ENCODE data around the gene P2RX2. TPM values are rescaled to one million over a fixed set of nuclear protein-coding genes. Genes with fewer than 3 reads are reported as not detected.
A peak's percentile ranks its signal among the peaks of the same experiment; 100 is the strongest.

P2RX2 gene
- total and polyA plus RNA-seq, 2 of the 4 experiments (the other 2 are of a cell fraction): not detected

DNA sequence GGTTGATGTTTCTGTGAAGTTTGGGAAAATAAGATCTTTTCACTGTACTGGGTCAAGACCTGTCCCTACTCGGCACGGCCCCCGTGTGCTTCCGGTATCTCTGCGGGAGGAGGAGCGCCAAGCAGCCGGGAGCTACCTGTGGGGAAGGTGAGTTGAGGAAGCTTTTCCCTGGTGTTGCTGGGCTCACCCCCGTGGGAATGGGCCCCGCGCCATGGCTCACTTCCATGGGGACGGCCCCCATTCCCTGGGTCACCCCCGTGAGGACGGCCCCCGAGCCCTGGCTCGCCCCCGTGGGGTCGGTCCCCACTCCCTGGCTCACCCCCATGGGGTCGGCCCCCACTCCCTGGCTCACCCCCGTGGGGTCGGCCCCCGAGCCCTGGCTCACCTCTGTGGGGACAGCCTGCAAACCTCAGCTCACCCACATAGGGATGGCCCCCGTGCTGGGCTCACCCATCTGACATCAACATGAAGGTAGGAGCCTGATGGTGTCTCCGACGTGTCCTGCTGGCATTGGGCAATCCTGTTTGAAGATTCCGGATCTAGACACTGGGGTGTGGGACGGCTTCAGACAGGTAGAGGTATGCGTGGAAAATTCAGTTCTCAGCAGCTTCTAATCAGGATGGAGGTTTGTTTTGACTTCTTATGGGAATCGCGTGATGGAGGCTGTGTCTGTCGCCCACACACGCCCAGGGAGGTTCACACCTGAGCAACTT, 17.2 kb upstream of the P2RX2 start:
- H3K4me3 ChIP-seq (ENCODE audit: insufficient read depth, low read depth, low read length): no peak overlapping the region
- H3K4me2 ChIP-seq (ENCODE audit: low read depth, low read length): no peak overlapping the region
- peaks cover 10% of the 10 kb centered on the region; the same call in 1 of the 2 replicates for H3K4me1 ChIP-seq (ENCODE audit: control insufficient read depth, insufficient read depth, low read length)
- WGBS, 2 experiments (ENCODE audit: extremely low coverage in 2 of 2, insufficient read length in 1 of 2): 95% methylated on average over 7 of the region's 31 CpGs; no CpG with 5 or more reads in 1 of the 2 experiments
- 0 out of 2 replicates have a peak overlapping the region, but pooled peaks have one; percentile 15 for H2BK120ac ChIP-seq (ENCODE audit: low read depth, low read length)
- no TSS peak for BruUV-seq (replicated peaks)
- no peak overlapping the region for H2BK15ac ChIP-seq (ENCODE audit: low read depth, low read length)
- H3K23ac ChIP-seq (ENCODE audit: low read depth, low read length): no peak overlapping the region
- H3K27me3 ChIP-seq (ENCODE audit: control insufficient read depth, insufficient read depth, low read length): peaks cover 23% of the 10 kb centered on the region; the same call in 1 of the 2 replicates
- H3K9me3 ChIP-seq (ENCODE audit: control insufficient read depth, insufficient read depth, low read length): no peaks in the 10 kb centered on the region
- POLR2A ChIA-PET (ENCODE audit: unreplicated experiment): no interaction called here
- no peaks in the 10 kb centered on the region for H3K79me1 ChIP-seq (ENCODE audit: low read depth in 1 of 2, low read length in 2 of 2)
- DNase-seq (no peak), ATAC-seq (ENCODE audit: low read depth) (no peak)
- no peaks in the 10 kb centered on the region for H3K36me3 ChIP-seq (ENCODE audit: control insufficient read depth, insufficient read depth, low read length)
- intact Hi-C loops (cut with micrococcal nuclease) (no loop called here), dilution Hi-C loops (cut with HindIII; ENCODE audit: low sequenced_read_pairs, unreplicated experiment) (no loop called here), in situ Hi-C loops (cut with MboI; ENCODE audit: low sequenced_read_pairs) (no loop called here)
- no peak overlapping the region for H2BK5ac ChIP-seq (ENCODE audit: low read depth, low read length, poor library complexity, severe bottlenecking)
- no peak overlapping the region for H3K18ac ChIP-seq (ENCODE audit: low read depth, low read length)
- H2AFZ ChIP-seq (replicated peaks; ENCODE audit: low read length, poor library complexity): peak overlapping the region; percentile 92
- no peak overlapping the region for H3K27ac ChIP-seq (ENCODE audit: insufficient read depth, low read length)
- H2BK20ac ChIP-seq (ENCODE audit: low read depth, low read length): no peak overlapping the region
- no peak overlapping the region for H3K56ac ChIP-seq (ENCODE audit: extremely low read depth, insufficient read depth, low read length)
- H4K8ac ChIP-seq (ENCODE audit: low read depth in 2 of 2, low read length in 2 of 2): no peak overlapping the region
- H4K91ac ChIP-seq (ENCODE audit: insufficient read depth, low read depth, low read length): no peak overlapping the region
- H3K9me1 ChIP-seq (ENCODE audit: insufficient read depth, low read length): 0 out of 2 replicates have a peak, but pooled peaks cover 5% of the 10 kb centered on the region
- no peak overlapping the region for H3K9ac ChIP-seq (ENCODE audit: low read depth, low read length)
- peaks cover 2% of the 10 kb centered on the region; the same call in 1 of the 2 replicates for H4K20me1 ChIP-seq (ENCODE audit: insufficient read depth, low read length)
- H3K4ac ChIP-seq (ENCODE audit: low read depth, low read length): no peak overlapping the region
- peak overlapping the region; percentile 82 for H2AK9ac ChIP-seq (replicated peaks; ENCODE audit: low read depth, low read length, poor library complexity)
- CTCF ChIA-PET: interaction anchor here (0.9 kb wide), 1 partner anchor 13 kb away, joined by 3 read pairs; no protein-coding TSS in a partner anchor
- no peak overlapping the region for H4K5ac ChIP-seq (ENCODE audit: low read depth, low read length)
- H2AK5ac ChIP-seq (ENCODE audit: low read depth, low read length): no peak overlapping the region; the same call in 1 of the 2 replicates
- H3K14ac ChIP-seq (replicated peaks; ENCODE audit: low read depth, low read length): no peak overlapping the region
- no peak for TF ChIP-seq MAZ (IDR thresholded peaks at IDR 0.05; ENCODE audit: borderline replicate concordance, low read depth, low read length)
- no peak for TF ChIP-seq CHD1 (IDR thresholded peaks at IDR 0.05; ENCODE audit: low read depth, low read length)
- no peak for TF ChIP-seq RAD21 (IDR thresholded peaks at IDR 0.05; ENCODE audit: low read length)
- no peak for TF ChIP-seq BHLHE40 (IDR thresholded peaks at IDR 0.05; ENCODE audit: low read depth, low read length)
- no peak for TF ChIP-seq POLR2A (IDR thresholded peaks at IDR 0.05; ENCODE audit: low read depth, low read length)
- no peak for TF ChIP-seq RFX5 (IDR thresholded peaks at IDR 0.05; ENCODE audit: low read depth, low read length)
- no peak for TF ChIP-seq SMC3 (IDR thresholded peaks at IDR 0.05; ENCODE audit: low read depth, low read length)
- TF ChIP-seq, protein P1, sequence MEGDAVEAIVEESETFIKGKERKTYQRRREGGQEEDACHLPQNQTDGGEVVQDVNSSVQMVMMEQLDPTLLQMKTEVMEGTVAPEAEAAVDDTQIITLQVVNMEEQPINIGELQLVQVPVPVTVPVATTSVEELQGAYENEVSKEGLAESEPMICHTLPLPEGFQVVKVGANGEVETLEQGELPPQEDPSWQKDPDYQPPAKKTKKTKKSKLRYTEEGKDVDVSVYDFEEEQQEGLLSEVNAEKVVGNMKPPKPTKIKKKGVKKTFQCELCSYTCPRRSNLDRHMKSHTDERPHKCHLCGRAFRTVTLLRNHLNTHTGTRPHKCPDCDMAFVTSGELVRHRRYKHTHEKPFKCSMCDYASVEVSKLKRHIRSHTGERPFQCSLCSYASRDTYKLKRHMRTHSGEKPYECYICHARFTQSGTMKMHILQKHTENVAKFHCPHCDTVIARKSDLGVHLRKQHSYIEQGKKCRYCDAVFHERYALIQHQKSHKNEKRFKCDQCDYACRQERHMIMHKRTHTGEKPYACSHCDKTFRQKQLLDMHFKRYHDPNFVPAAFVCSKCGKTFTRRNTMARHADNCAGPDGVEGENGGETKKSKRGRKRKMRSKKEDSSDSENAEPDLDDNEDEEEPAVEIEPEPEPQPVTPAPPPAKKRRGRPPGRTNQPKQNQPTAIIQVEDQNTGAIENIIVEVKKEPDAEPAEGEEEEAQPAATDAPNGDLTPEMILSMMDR (conservative IDR thresholded peaks at IDR 0.05; ENCODE audit: low read depth, low read length): no peak
- no peak for TF ChIP-seq MXI1 (IDR thresholded peaks at IDR 0.05; ENCODE audit: borderline replicate concordance, low read depth, low read length)
- TF ChIP-seq FOS (IDR thresholded peaks at IDR 0.05; ENCODE audit: low read depth, low read length): no peak
- TF ChIP-seq, protein P2, sequence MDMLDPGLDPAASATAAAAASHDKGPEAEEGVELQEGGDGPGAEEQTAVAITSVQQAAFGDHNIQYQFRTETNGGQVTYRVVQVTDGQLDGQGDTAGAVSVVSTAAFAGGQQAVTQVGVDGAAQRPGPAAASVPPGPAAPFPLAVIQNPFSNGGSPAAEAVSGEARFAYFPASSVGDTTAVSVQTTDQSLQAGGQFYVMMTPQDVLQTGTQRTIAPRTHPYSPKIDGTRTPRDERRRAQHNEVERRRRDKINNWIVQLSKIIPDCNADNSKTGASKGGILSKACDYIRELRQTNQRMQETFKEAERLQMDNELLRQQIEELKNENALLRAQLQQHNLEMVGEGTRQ (IDR thresholded peaks at IDR 0.05; ENCODE audit: low read depth, low read length): no peak
- TF ChIP-seq MAFK (IDR thresholded peaks at IDR 0.05; ENCODE audit: low read depth, low read length): no peak
- TF ChIP-seq CEBPB (IDR thresholded peaks at IDR 0.05; ENCODE audit: low read depth, low read length): no peak
- TF ChIP-seq RCOR1 (IDR thresholded peaks at IDR 0.05; ENCODE audit: insufficient replicate concordance, low read length): no peak
- TF ChIP-seq NFE2L2 (IDR thresholded peaks at IDR 0.05; ENCODE audit: low read depth, low read length): no peak

Measured in IMR-90 (cell line).